SK-N-SH treated with all-trans-retinoic acid at 6 μM for 48 hours (cell line): ENCODE measurements around the gene MSRB3.
A peak's percentile ranks its signal among the peaks of the same experiment; 100 is the strongest.

Source experiments
- ATAC-seq: fragments of 200-7000 bp; cut with Tn5 transposase; 3 replicates; pipeline ENCODE4 v1.9.1; 2020; ENCODE audit warnings: mild to moderate bottlenecking, moderate library complexity
- ARNTL ChIP-seq: fragments of 450-650 bp; formaldehyde crosslinking; IDR thresholded peaks from 2 replicates; pipeline ENCODE4 v1.5.0; 2020; ENCODE audit warnings: low read depth, mild to moderate bottlenecking, moderate library complexity, borderline replicate concordance
- BACH2 ChIP-seq: fragments of 250-450 bp; sonication (Bioruptor Pico); IDR thresholded peaks from 2 replicates; pipeline ENCODE4 v1.9.0; 2021; ENCODE audit warnings: mild to moderate bottlenecking, borderline replicate concordance
- CREB5 ChIP-seq: fragments of 250-450 bp; sonication (Bioruptor Pico); IDR thresholded peaks from 2 replicates; pipeline ENCODE4 v1.5.1; 2020; ENCODE audit warnings: low read depth, mild to moderate bottlenecking, moderate library complexity
- CSDC2 ChIP-seq: fragments of 250-450 bp; sonication (Bioruptor Pico); IDR thresholded peaks from 2 replicates; pipeline ENCODE4 v1.5.0; 2020; ENCODE audit warnings: mild to moderate bottlenecking, moderate library complexity
- CSRNP3 ChIP-seq: fragments of 250-450 bp; sonication (Bioruptor Pico); IDR thresholded peaks from 2 replicates; pipeline ENCODE4 v1.5.1; 2021; ENCODE audit warnings: mild to moderate bottlenecking, moderate library complexity
- ESRRG ChIP-seq: fragments of 250-450 bp; sonication (Bioruptor Pico); IDR thresholded peaks from 2 replicates; pipeline ENCODE4 v1.6.1; 2021; ENCODE audit warnings: mild to moderate bottlenecking
- GLIS3 ChIP-seq: fragments of 250-450 bp; sonication (Bioruptor Pico); IDR thresholded peaks from 2 replicates; pipeline ENCODE4 v1.5.0; 2020; ENCODE audit warnings: mild to moderate bottlenecking, moderate library complexity
- ISL1 ChIP-seq: fragments of 250-450 bp; sonication (Bioruptor Pico); IDR thresholded peaks from 2 replicates; pipeline ENCODE4 v2.1.2; 2022; ENCODE audit warnings: mild to moderate bottlenecking, moderate library complexity
- OSR1 ChIP-seq: fragments of 250-450 bp; sonication (Bioruptor Pico); IDR thresholded peaks from 2 replicates; pipeline ENCODE4 v1.8.0; 2022; ENCODE audit warnings: moderate library complexity, mild to moderate bottlenecking, inconsistent platforms
- PPARA ChIP-seq: fragments of 250-450 bp; sonication (Bioruptor Pico); IDR thresholded peaks from 2 replicates; pipeline ENCODE4 v1.5.0; 2020; ENCODE audit warnings: mild to moderate bottlenecking, borderline replicate concordance
- RARB ChIP-seq: fragments of 250-450 bp; sonication (Bioruptor Pico); IDR thresholded peaks from 2 replicates; pipeline ENCODE4 v1.8.0; 2021; ENCODE audit warnings: mild to moderate bottlenecking, moderate library complexity
- SNAI2 ChIP-seq: fragments of 250-450 bp; sonication (Bioruptor Pico); IDR thresholded peaks from 2 replicates; pipeline ENCODE4 v1.5.0; 2020; ENCODE audit warnings: mild to moderate bottlenecking, moderate library complexity
- TCF4 ChIP-seq: fragments of 250-450 bp; sonication (Bioruptor Pico); IDR thresholded peaks from 2 replicates; pipeline ENCODE4 v1.8.0; 2021; ENCODE audit warnings: mild to moderate bottlenecking, moderate library complexity, borderline replicate concordance
- TOX ChIP-seq: fragments of 250-450 bp; sonication (Bioruptor Pico); IDR thresholded peaks from 2 replicates; pipeline ENCODE4 v1.8.0; 2021; ENCODE audit warnings: mild to moderate bottlenecking, moderate library complexity, borderline replicate concordance
- ZC3H10 ChIP-seq: fragments of 250-450 bp; sonication (Bioruptor Pico); IDR thresholded peaks from 2 replicates; pipeline ENCODE4 v1.5.1; 2021; ENCODE audit warnings: mild to moderate bottlenecking, moderate library complexity
- ZFP3 ChIP-seq: fragments of 250-450 bp; sonication (Bioruptor Pico); IDR thresholded peaks from 2 replicates; pipeline ENCODE4 v1.5.0; 2020; ENCODE audit warnings: mild to moderate bottlenecking, moderate library complexity
- ZFP30 ChIP-seq: fragments of 450-650 bp; formaldehyde crosslinking; IDR thresholded peaks from 2 replicates; pipeline ENCODE4 v1.5.0; 2022; ENCODE audit warnings: mild to moderate bottlenecking, moderate library complexity
- ZNF565 ChIP-seq: fragments of 450-650 bp; formaldehyde crosslinking; conservative IDR thresholded peaks from 2 replicates; pipeline ENCODE4 v1.5.0; 2020; ENCODE audit warnings: low read depth, mild to moderate bottlenecking, moderate library complexity
- ZNF70 ChIP-seq: fragments of 450-650 bp; formaldehyde crosslinking; IDR thresholded peaks from 2 replicates; pipeline ENCODE4 v1.5.0; 2020; ENCODE audit warnings: mild to moderate bottlenecking, moderate library complexity
- ZNF8 ChIP-seq: fragments of 450-650 bp; formaldehyde crosslinking; IDR thresholded peaks from 2 replicates; pipeline ENCODE4 v1.5.0; 2020; ENCODE audit warnings: mild to moderate bottlenecking, moderate library complexity
- TF ChIP-seq, protein P1 (sequence below): fragments of 250-450 bp; sonication (Bioruptor Pico); IDR thresholded peaks from 2 replicates; pipeline ENCODE4 v1.8.0; 2020; ENCODE audit warnings: mild to moderate bottlenecking, moderate library complexity, borderline replicate concordance
- TF ChIP-seq, protein P2 (sequence below): fragments of 250-450 bp; sonication (Bioruptor Pico); IDR thresholded peaks from 2 replicates; pipeline ENCODE4 v1.5.0; 2020; ENCODE audit warnings: mild to moderate bottlenecking, moderate library complexity

Gene MSRB3

GRCh38 chr12:65335021-65335714 lies 56.7 kb downstream of the MSRB3 start:
- TF ChIP-seq ZNF8 (CRISPR knock-in tag) (no peak), TCF4 (CRISPR knock-in tag) (no peak), CREB5 (no peak), ARNTL (CRISPR knock-in tag) (no peak), OSR1 (CRISPR knock-in tag) (no peak), ZNF70 (CRISPR knock-in tag) (no peak), ZC3H10 (CRISPR knock-in tag) (no peak), CSDC2 (CRISPR knock-in tag) (no peak), BACH2 (CRISPR knock-in tag) (no peak), ESRRG (CRISPR knock-in tag) (no peak), ISL1 (CRISPR knock-in tag) (no peak)
- TF ChIP-seq, protein P1, sequence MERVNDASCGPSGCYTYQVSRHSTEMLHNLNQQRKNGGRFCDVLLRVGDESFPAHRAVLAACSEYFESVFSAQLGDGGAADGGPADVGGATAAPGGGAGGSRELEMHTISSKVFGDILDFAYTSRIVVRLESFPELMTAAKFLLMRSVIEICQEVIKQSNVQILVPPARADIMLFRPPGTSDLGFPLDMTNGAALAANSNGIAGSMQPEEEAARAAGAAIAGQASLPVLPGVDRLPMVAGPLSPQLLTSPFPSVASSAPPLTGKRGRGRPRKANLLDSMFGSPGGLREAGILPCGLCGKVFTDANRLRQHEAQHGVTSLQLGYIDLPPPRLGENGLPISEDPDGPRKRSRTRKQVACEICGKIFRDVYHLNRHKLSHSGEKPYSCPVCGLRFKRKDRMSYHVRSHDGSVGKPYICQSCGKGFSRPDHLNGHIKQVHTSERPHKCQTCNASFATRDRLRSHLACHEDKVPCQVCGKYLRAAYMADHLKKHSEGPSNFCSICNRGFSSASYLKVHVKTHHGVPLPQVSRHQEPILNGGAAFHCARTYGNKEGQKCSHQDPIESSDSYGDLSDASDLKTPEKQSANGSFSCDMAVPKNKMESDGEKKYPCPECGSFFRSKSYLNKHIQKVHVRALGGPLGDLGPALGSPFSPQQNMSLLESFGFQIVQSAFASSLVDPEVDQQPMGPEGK (CRISPR knock-in tag), result no peak
- TF ChIP-seq, protein P2, sequence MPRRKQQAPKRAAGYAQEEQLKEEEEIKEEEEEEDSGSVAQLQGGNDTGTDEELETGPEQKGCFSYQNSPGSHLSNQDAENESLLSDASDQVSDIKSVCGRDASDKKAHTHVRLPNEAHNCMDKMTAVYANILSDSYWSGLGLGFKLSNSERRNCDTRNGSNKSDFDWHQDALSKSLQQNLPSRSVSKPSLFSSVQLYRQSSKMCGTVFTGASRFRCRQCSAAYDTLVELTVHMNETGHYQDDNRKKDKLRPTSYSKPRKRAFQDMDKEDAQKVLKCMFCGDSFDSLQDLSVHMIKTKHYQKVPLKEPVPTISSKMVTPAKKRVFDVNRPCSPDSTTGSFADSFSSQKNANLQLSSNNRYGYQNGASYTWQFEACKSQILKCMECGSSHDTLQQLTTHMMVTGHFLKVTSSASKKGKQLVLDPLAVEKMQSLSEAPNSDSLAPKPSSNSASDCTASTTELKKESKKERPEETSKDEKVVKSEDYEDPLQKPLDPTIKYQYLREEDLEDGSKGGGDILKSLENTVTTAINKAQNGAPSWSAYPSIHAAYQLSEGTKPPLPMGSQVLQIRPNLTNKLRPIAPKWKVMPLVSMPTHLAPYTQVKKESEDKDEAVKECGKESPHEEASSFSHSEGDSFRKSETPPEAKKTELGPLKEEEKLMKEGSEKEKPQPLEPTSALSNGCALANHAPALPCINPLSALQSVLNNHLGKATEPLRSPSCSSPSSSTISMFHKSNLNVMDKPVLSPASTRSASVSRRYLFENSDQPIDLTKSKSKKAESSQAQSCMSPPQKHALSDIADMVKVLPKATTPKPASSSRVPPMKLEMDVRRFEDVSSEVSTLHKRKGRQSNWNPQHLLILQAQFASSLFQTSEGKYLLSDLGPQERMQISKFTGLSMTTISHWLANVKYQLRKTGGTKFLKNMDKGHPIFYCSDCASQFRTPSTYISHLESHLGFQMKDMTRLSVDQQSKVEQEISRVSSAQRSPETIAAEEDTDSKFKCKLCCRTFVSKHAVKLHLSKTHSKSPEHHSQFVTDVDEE (CRISPR knock-in tag), result no peak
- ATAC-seq, result peak; percentile 85

DNA sequence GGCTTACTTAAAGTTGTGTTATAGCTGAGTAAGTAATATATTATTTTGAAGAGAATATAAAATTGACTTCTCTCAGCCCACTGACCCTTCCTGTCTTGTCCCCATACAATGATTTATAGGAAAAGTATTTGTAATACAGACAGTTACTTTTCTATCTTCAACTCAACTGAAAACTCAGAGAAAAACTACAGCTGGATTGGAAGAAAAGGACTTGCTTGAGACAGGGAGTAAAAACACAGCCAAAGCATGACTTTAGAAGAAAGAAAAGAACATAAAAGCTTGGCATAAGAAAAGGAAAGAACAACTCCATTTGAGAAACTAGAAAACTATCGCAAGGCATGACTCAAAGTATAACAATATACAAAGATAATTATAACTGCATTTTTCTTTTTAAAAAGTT lies 57.5 kb downstream of the MSRB3 start:
- no peak for ATAC-seq
- TF ChIP-seq CSDC2 (CRISPR knock-in tag) (no peak), TOX (no peak), OSR1 (CRISPR knock-in tag) (no peak)
- TF ChIP-seq, all 23 proteins: peak for 0

GRCh38 chr12:65339161-65339560 lies 60.7 kb downstream of the MSRB3 start:
- TF ChIP-seq GLIS3, result no peak
- no peak for TF ChIP-seq ZNF565 (CRISPR knock-in tag)
- no peak for TF ChIP-seq ZFP3
- TF ChIP-seq OSR1 (CRISPR knock-in tag), result no peak
- no peak for TF ChIP-seq RARB (CRISPR knock-in tag)
- no peak for ATAC-seq

- TF ChIP-seq TOX (no peak), ISL1 (CRISPR knock-in tag) (no peak)
- TF ChIP-seq, all 23 proteins: peak for 0
- ATAC-seq, result no peak
Measured at GRCh38 chr12:65343230-65343629, 64.7 kb downstream of the MSRB3 start.

DNA sequence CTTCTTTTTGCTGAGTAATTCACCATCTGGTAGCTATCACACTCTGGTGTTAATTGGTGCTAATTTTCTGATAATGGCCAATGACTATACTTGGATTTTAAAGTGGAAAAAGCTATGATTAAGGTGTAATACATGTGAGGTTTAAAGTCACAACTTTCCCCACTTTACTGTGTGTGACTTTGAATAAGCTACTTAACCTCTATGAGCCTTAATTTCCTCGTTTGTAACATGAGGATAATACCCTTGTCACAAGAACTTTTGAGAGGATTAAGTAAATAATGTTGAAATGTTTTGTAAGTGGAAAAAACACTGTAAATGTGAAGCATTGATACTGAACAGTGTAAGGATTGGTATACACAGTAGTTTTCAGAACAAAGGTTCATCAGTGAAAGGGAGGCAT lies 65.3 kb downstream of the MSRB3 start:
- TF ChIP-seq ARNTL (CRISPR knock-in tag) (no peak), CSDC2 (CRISPR knock-in tag) (no peak), SNAI2 (CRISPR knock-in tag) (no peak), ISL1 (CRISPR knock-in tag) (no peak), ZFP30 (CRISPR knock-in tag) (no peak), ZNF70 (CRISPR knock-in tag) (no peak), ZFP3 (no peak), TCF4 (CRISPR knock-in tag) (no peak), OSR1 (CRISPR knock-in tag) (no peak), PPARA (no peak), ZNF8 (CRISPR knock-in tag) (no peak), CSRNP3 (CRISPR knock-in tag) (no peak), TOX (no peak), GLIS3 (no peak), CREB5 (no peak)
- TF ChIP-seq, protein P2 (CRISPR knock-in tag), result no peak
- ATAC-seq, result no peak
